Measurements from ENCODE around the gene RIMBP2.

RIMBP2 gene

GRCh38 chr12:130677957-130678558, 38.0 kb downstream of the RIMBP2 start:
- no peak for DNase-seq

DNA sequence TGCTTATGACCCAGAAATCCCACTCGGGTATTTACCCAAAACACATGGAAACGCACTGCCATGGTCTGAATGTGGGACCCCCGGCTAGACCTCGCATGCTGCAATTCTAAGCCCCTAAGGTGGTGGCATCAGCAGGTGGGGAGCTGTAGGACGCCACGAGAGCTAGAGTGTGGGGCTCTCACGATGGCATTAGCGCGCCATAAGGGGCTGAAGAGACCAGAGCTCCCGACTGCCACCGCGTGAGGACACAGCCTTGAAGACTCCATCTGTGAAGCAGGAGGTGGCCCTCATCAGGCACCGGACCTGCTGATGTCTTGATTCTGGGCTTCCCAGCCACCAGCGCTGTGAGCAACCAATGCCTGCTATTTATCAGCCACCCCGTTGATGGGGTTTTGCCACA, 40.3 kb downstream of the RIMBP2 start:
- no peak for DNase-seq

GRCh38 chr12:130675121-130675520, 41.0 kb downstream of the RIMBP2 start:
- DNase-seq = no peak

DNA sequence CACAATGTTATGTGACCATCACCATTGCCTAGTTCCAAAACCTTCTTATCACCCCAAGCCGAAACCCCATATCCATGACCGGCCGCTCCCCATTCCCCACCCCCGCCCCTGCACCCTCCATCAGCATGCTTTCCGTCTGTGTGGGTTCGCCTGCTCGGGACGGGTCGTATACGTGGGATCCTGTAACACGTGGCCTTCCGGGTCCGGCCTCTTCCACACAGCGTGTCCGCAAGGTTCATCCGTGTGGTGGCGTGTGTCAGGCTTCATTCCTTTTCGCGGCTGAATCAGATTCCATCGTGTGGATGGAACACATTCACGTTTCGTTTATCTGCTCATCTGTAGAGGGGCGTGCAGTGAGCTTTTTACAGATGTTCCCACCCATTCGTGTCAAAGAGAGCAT, 41.4 kb downstream of the RIMBP2 start:
- no peak for DNase-seq

DNA sequence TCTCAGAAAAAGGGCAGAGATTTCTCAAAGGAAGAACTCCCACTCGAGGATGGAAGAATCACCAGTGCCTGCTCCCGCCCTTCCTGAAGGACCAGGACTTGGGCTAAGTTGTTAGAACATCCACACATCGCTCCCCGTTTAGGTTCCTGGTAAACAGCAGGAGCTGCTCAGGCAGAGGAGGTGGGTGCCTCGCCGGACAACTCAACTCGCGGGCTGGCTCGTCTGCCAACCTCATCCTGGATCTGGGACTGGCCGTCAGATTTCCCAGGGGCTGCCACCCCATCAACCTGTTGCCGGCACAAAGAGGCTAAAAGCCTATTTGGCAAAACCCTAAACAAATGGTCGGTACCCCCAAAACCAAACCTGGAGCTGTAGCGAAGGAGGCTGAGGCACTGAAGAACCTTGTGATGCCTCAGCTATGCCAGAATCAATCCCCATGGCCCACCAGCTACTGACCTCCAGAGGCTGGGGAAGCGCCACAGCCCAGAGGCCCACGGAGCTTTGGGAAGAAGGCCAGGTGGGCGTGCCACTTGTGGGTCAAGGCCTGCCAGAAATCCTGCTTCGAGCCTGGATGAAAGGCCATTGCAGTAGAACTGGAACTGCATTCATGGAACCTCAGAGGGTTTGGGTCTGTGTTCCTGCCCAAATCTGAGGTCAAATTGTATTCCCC, 42.9 kb downstream of the RIMBP2 start:
- no peak for DNase-seq

DNA sequence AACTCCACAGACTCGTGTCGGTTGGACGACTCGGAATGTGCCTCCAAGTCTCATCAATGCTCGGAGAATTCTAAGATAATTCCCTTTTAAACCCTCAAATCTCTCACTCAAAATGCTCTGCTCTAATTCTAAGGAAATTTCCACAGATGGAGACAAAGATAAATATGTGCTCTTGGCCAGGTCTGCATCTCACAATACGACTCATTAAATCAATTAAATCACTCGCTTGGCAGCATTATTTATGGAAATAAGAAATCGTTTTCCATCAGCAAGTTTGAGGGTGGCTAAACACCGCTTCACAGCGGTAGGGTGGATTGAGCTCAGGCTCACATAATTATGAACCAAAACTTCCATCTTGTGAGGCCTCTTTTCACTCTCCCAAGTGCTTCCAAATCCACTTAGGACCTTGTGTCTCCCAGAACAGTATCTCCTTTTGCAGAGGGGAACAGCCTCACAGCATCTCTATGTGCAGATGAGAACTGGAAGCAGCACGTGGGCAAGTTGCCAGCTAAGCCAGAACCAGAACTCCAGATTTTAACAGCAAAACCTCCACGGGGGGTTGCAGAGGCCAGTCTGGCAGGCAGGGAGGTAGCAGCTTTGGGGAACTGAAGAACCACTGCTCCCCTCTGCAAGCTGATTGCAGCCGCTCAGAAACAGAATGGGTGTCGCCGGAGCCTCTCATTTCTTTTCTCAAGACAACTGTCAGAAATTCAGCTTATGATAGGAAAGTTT, 43.8 kb downstream of the RIMBP2 start:
- DNase-seq = no peak

GRCh38 chr12:130671556-130671955, 44.5 kb downstream of the RIMBP2 start:
- DNase-seq = no peak

GRCh38 chr12:130669797-130670196, 46.3 kb downstream of the RIMBP2 start:
- no peak for DNase-seq

DNA sequence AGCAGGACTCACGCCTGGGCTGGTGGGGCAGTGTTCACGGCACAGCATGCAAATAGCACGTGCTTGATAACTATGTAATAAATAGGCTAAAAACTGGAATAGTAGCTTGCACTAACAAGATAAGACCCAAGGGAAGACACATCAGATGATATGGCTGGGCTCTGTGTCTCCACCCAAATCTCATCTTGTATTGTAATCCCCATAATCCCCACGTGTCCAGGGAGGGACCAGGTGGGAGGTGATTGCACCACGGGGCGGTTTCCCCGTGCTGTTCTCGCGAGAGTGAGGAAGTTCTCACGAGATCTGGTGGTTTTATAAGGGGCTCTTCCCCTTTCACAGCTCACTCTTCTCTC, 46.9 kb downstream of the RIMBP2 start:
- DNase-seq = no peak

GRCh38 chr12:130668286-130669204, 47.6 kb downstream of the RIMBP2 start:
- no peak for DNase-seq

DNA sequence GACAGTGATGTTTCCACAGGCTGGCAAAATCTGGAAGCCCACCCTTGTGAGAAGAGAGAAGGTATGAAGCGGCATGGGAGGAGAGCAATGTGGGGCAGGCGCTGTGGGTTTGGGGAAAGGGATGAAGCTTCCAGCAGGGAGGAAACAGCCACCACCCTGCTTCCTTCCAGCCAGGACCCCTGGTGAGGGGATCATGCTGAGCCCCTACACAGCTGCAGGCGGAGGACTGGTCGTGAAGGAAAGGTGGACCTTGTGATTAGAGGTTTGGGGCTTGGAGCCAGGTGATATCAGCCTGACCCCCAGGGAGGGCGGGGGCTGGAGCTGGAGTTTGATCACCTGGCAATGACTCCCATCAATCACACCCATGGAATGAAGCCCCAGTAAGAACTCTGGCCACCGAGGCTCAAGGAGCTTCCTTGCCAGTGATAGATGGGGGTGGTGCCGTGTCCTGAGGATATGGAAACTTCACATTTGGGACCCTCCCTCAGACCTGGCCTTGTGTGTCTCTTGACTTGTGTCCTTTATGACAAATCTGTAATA, 48.6 kb downstream of the RIMBP2 start:
- DNase-seq = no peak

DNA sequence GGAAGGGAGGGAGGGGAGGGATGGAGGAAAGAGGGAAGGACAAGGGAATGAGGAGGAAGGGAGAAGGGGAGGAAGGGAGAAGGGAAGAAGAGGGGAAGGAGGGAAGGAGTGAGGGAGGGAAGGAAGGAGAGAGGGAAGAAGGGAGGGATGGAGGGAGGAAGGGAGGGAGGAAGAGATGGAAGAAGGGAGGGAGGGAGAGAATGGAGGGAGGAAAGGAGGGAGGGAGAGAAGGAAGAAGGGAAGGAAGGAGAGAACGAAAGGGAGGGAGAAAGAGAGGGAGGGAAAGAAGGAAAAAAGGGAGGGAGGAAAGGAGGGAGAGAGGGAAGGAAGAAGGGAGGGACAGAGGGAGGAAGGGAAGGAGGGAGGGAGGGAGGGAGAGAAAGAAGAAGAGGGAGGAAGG, 49.5 kb downstream of the RIMBP2 start:
- DNase-seq = no peak

DNA sequence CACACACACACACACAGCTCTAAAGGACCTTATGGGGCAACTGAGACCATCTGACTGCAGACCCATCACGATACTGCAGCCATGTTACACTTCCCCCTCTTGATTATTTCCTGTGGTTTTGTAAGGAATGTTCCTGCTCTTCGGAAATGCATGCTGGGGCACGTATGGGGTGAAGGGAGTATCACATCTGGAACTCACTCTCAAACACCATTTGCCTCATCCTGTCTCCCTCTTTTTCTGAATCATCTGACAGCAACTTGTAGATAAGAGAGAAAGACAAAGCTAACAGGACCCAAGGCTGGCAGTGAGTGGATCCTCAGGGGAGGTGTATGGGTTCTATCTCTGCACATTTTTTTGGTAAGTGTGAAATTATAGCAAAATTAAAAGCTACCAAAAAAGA, 50.3 kb downstream of the RIMBP2 start:
- DNase-seq = no peak

DNA sequence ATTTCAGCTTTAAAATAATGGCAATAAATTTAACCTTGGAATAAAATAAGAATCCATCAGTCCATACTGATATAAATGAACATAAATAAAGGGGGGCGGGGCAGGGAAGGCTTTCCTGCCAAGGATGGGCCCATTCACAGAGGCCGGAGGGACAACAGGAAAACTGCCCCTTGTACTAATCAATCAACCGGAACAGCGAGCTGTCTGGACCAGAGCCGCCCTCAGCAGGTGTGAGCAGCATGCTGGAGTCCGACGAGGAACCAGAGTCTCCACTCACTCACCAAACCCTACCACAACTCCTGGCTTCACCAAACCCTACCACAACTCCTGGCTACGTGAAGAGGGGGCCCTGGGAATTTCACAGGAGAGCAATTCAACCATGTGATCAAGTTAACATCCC, 51.3 kb downstream of the RIMBP2 start:
- no peak for DNase-seq

- DNase-seq = no peak
Observed at GRCh38 chr12:130664252-130664651, 51.8 kb downstream of the RIMBP2 start.

DNA sequence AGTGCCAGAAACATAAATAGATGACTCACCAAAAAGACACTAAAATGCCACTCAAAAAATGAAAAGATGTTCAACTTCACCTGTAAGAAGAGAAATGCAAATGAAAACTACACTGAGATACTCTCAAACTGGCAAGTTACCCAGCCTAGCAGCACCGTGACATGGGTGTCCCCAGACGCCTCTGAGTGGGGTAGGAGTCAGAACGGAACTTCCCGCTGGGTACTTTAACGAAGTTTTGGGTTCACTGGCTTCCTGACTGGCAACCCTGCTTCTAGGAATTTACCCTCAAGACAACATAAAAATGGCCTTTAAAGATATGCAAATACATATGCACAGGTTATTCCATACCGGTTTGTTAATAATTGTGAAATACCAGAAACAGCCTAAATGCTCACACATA, 52.6 kb downstream of the RIMBP2 start:
- DNase-seq = no peak

- no peak for DNase-seq
Observed at GRCh38 chr12:130661486-130662255, 54.4 kb downstream of the RIMBP2 start.

DNA sequence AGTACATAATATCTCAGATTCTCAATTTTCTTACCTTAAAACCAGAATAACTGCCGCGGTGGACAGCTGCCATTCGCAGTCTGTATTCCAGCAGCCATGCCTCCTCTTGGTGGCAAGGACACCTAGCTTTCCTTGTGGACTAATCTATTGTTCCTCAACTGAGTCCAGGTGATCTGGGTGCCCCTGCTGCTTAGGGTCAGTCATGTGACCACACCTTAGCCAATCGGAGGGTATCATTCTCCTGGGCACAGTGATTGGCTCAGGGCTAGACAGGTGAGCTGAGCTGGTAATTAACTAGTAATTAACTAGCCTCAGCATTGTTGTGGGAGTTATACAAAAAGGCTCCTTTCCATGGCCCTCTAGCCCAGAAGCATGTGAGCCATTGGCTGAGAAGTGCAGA, 55.0 kb downstream of the RIMBP2 start:
- no peak for DNase-seq

GRCh38 chr12:130658145-130658911, 57.8 kb downstream of the RIMBP2 start:
- DNase-seq = no peak

- no peak for DNase-seq
Observed at GRCh38 chr12:130656411-130656810, 59.7 kb downstream of the RIMBP2 start.

- DNase-seq = no peak
Observed at GRCh38 chr12:130655881-130656280, 60.2 kb downstream of the RIMBP2 start.

All from activated gamma-delta T cell (primary cell).